GM19351 (cell line): ENCODE data around the gene PRXL2B.

Experiments
- ATAC-seq: cut with Tn5 transposase; IDR thresholded peaks from one replicate; pipeline ENCODE4 v1.9.1; 2021; ENCODE audit warnings: mild to moderate bottlenecking, moderate library complexity; ENCODE audit not compliant: unreplicated experiment

Gene PRXL2B

DNA sequence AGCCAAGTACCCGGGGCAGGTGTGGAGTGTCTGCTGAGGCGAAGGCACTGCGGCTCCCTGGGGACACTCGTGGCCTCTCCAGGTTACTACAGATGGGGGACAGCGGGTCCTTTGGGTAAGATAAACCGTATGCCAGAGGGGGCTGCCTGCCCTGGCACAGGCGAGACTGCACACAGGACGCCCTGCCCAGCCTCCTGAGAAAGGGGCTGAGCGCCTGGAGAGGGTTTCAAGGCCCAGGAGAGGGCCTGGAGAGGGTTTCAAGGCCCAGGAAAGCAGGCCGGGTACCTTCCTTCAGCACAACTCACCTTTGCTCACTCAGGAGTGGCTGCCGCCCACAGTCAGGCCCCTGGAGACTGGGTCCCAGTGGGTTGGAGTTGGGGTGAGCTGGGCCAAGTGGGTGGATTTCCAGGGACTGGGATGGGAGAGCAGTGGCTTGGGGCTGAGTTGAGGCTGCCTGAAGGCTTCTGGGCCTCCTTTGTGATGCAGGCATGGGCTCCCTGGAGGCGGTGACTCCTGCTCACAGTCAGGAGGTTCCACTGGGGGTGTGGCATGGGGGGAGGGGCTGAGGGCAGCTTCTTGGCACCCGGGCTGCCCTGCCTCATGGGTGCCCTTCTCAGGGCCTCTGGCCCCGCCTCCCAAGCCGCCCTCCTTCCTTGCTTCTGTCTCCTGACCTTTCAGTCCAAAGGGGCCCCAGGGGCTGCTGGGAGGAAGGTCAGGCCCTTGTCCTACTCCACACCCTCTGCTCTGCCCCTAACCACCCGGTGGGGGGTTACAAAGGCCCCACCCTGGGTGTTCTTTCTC, 46.2 kb downstream of the PRXL2B start, which contains the start of gene MMEL1:
TSS of gene MMEL1 (minus strand) at position 456 of the 801 bp plus-strand sequence. CDS start 3,532 bp downstream, outside the sequence.
- ATAC-seq = no peak

GRCh38 chr1:2633366-2633935, 46.9 kb downstream of the PRXL2B start:
- no peak for ATAC-seq

DNA sequence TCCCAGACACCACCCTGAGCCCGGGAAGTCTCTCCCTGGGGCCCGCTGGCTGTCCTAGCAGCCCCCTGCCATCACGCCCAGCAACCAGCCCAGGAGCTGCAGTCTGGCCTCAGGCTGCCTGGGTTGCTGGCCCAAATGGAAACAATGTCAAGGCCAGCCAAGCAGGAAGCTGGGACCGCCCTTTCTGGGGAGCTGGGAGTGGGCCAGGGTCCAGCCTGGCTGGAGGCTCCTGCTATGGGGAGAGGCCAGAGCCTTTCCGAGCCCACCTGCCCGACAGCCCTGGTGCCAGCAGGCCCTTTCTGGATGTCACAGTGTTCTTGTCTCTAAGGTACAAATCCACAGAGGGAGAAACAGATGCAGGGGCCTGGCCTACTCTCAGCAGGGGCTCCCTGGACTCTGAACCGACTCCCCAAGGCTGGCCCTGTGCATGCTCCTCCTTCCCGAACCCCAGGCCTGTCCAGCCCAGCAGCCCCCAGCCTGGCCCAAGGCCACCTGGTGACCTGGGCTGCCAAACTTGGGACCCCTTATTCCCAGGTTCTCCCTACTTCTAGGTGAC, 47.4 kb downstream of the PRXL2B start:
- no peak for ATAC-seq

GRCh38 chr1:2635361-2636010, 48.9 kb downstream of the PRXL2B start:
- no peak for ATAC-seq

DNA sequence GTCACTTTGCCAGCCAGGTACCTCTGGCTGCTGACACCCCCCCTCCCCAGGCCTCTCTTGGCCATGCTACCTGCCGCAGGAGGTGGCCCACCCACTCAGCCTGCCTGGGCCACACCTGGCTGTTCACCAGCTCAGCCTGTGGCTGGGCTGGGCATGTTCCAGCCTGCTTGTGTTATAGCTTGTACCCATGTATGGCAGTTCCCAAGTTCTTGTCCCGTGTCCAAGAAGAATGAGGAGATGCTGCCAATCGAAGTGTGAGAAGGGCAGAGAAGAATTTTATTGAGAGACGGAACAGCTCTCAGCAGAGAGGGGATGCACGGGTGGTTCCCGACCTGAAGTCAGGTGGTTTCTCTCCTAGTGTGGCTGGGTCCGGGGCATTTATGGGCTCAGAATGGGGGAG, 50.2 kb downstream of the PRXL2B start:
- no peak for ATAC-seq

GRCh38 chr1:2637442-2638145, 51.0 kb downstream of the PRXL2B start:
- no peak for ATAC-seq

DNA sequence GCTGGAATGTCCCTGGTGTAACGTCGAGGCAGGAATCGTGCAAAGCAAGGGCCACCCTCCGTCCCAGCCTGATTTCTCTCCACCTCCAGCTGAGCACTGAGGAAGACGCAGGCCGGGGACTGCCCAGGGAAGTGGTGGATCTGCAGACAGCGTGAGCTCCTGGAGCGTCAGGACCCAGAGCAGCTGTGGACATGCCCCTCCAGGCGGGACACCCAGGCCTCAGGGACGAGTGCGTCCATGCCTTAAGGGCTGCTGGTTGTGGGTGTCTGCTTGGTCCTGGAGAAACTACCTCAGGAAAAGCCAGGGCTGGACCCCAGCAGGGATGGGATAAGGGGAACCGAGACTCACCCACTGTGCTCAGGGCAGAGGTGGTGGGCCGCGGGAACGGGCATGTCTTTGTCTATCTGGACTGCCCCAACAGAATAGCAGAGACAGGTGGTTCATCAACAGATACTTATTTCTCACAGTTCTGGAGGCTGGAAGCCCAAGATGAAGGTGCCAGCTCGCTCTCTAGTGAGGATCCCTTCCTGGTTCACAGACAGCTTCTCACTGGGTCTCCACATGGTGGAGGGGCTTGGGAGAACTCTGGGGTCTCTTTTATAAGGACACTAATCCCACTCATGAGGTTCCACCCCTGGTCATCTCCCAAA, 52.0 kb downstream of the PRXL2B start:
- ATAC-seq = no peak

- ATAC-seq = no peak
Observed at GRCh38 chr1:2639203-2639602, 52.6 kb downstream of the PRXL2B start.

DNA sequence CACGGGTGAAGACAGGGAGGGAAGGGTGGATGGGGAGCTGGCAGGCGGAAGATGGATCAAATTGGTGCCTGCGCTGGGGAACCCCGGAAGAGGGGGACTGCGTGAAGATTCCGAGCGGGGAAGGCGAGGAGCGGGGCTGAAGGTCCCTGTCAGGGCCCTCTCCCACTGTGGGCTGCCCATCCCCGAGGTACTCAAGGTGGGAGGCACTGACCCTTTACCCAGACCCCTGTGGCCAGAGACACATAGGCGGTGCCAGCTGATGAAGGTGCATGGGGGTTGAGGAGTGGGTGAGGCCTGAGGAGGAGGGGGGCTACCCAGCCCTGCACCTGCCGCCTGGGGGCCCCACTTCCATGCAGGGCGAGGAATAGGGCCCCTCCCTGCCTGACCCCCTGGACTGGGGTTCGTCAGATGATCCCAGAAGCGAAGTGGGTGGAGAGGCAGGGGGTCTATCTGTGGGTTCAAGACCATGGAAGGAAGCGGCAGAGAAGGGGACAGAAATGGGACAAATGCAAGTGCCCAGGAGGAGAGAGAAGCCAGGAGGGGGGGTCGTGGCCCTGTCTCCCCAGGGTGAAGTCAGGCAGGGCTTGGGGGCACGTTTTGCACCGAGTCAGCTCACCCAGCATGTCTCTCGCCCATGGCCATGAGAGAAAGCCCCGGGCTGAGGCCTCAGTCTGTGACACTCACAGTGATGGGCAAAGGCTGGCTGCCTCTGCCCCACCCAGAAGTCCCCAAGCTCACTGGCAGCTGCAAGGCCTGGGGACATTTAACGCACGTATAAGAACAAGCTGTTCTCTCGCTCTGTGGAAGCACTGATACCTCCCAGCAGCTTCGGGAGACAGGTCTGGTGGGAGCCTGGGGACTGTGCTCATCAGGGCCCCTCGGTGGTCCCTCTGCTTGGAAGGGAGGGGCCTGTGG, 53.3 kb downstream of the PRXL2B start:
- ATAC-seq = no peak

DNA sequence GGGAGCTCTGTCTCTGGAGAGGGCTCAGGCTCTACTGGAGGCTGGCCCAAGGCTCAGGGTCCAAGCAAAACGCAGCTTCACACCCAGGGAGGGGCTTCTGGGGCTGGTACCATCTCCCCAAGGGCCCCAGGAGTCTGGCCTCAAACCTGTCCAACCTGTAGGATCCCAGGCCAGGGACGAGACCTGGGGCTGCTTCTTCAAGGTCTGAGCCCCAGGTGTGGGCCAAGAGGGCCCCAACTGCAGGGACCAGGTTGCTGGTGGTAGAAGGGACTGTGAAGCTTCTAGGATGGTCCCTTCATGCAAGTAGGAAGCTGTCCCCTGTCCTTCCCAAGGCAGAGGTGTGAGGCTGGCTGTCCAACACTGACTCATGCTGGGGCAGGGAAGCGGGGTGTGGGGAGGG, 54.0 kb downstream of the PRXL2B start:
- no peak for ATAC-seq
